ENCODE results near the gene YWHAE.

DNA sequence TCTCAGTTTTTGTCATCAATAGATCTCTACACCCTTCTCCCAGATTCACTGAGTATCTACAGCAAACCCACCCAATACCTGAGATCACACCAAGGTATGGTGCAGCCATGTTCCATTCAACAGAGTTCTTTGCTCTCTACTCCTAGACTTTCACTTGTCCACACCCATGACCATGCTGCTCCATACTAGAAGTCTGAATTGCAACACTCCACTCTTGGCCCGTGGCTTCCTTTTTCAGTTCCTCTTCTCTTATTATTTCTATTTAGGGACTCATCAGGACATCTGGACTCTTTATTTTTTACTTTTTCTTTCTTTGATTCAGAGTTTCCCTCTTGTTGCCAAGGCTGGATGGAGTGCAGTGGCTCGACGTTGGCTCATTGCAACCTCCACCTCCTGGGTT lies 37.1 kb downstream of the YWHAE start:
- TF ChIP-seq CTCF (conservative IDR thresholded peaks at IDR 0.05 in 1 of 2, IDR thresholded peaks at IDR 0.05 in 1 of 2; ENCODE audit: low read depth in 1 of 2, low read length in 2 of 2): no peak
- no peak for TF ChIP-seq EZH2 (IDR thresholded peaks at IDR 0.05; ENCODE audit: low read length, missing control alignments)
